H9 (cell line): ENCODE results near the gene CERS5. TPM values are rescaled to one million over a fixed set of nuclear protein-coding genes. Genes with fewer than 3 reads are reported as not detected.

Experiments
- DNase-seq: peaks from one replicate; pipeline ENCODE4 v3.0.0-alpha.2; 2017
- H2AFZ ChIP-seq: one replicate; pipeline ENCODE4 v1.6.1; 2013; ENCODE audit warnings: mild to moderate bottlenecking, low read length, control low read depth, moderate library complexity
- H2AK5ac ChIP-seq: 2 replicates; pipeline ENCODE4 v1.6.1; 2013; ENCODE audit warnings: low read length, control low read depth, mixed read lengths; ENCODE audit not compliant: insufficient read length
- H2BK120ac ChIP-seq: one replicate; pipeline ENCODE4 v1.6.1; 2013; ENCODE audit warnings: low read depth, mild to moderate bottlenecking, low read length, control low read depth, inconsistent platforms; ENCODE audit not compliant: poor library complexity, severe bottlenecking
- H2BK12ac ChIP-seq: 2 replicates; pipeline ENCODE4 v1.6.1; 2013; ENCODE audit warnings: low read length, control low read depth, mixed read lengths, low read depth; ENCODE audit not compliant: insufficient read length
- H2BK15ac ChIP-seq: 2 replicates; pipeline ENCODE4 v1.6.1; 2013; ENCODE audit warnings: low read depth, low read length, control low read depth
- H2BK20ac ChIP-seq: one replicate; pipeline ENCODE4 v1.6.1; 2013; ENCODE audit warnings: low read depth, mild to moderate bottlenecking, low read length, control low read depth, inconsistent platforms; ENCODE audit not compliant: poor library complexity, severe bottlenecking
- H2BK5ac ChIP-seq: 2 replicates; pipeline ENCODE4 v1.6.1; 2013; ENCODE audit warnings: low read length, control low read depth, mixed read lengths; ENCODE audit not compliant: insufficient read length
- H3K14ac ChIP-seq: 2 replicates; pipeline ENCODE4 v1.6.1; 2013; ENCODE audit warnings: low read length, control low read depth; ENCODE audit not compliant: insufficient read depth
- H3K18ac ChIP-seq: 2 replicates; pipeline ENCODE4 v1.6.1; 2013; ENCODE audit warnings: low read depth, mild to moderate bottlenecking, mixed read lengths, low read length, control low read depth; ENCODE audit not compliant: insufficient read length
- H3K23ac ChIP-seq: 2 replicates; pipeline ENCODE4 v1.6.1; 2013; ENCODE audit warnings: low read length, control low read depth, mixed read lengths, low read depth; ENCODE audit not compliant: insufficient read length
- H3K23me2 ChIP-seq: 2 replicates; pipeline ENCODE4 v1.6.1; 2013; ENCODE audit warnings: low read depth, mild to moderate bottlenecking, mixed read lengths, low read length, control low read depth; ENCODE audit not compliant: insufficient read length, poor library complexity, severe bottlenecking
- H3K27ac ChIP-seq: 2 replicates; pipeline ENCODE4 v1.5.1; 2013; ENCODE audit warnings: low read length, control low read depth, mixed read lengths, low read depth; ENCODE audit not compliant: insufficient read length
- H3K27me3 ChIP-seq: 2 replicates; pipeline ENCODE4 v1.6.1; 2013; ENCODE audit warnings: low read length, control low read depth, inconsistent platforms; ENCODE audit not compliant: insufficient read depth
- H3K4ac ChIP-seq: 2 replicates; pipeline ENCODE4 v1.6.1; 2013; ENCODE audit warnings: low read depth, mild to moderate bottlenecking, control low read depth, inconsistent platforms, low read length, moderate library complexity
- H3K4me1 ChIP-seq: 2 replicates; pipeline ENCODE4 v1.6.1; 2013; ENCODE audit warnings: low read length, control low read depth, inconsistent platforms; ENCODE audit not compliant: insufficient read depth
- H3K4me2 ChIP-seq: 2 replicates; pipeline ENCODE4 v1.6.1; 2013; ENCODE audit warnings: low read length, control low read depth, mixed read lengths; ENCODE audit not compliant: insufficient read length, insufficient read depth
- H3K56ac ChIP-seq: 2 replicates; pipeline ENCODE4 v1.6.1; 2013; ENCODE audit warnings: low read depth, mild to moderate bottlenecking, mixed read lengths, low read length, control low read depth; ENCODE audit not compliant: insufficient read length
- H3K79me1 ChIP-seq: 2 replicates; pipeline ENCODE4 v1.6.1; 2013; ENCODE audit warnings: low read depth, mild to moderate bottlenecking, moderate library complexity, low read length, control low read depth, inconsistent platforms; ENCODE audit not compliant: insufficient read depth, poor library complexity, severe bottlenecking
- H3K79me2 ChIP-seq: 2 replicates; pipeline ENCODE4 v1.6.1; 2013; ENCODE audit warnings: low read length, control low read depth, inconsistent platforms; ENCODE audit not compliant: insufficient read depth
- H3K9ac ChIP-seq: 2 replicates; pipeline ENCODE4 v1.6.1; 2013; ENCODE audit warnings: low read length, control low read depth, mixed read lengths; ENCODE audit not compliant: insufficient read length; ENCODE audit errors: extremely low read depth
- H3K9me3 ChIP-seq: one replicate; pipeline ENCODE4 v1.6.1; 2013; ENCODE audit warnings: low read depth, low read length, inconsistent platforms; ENCODE audit not compliant: control insufficient read depth
- H3T11ph ChIP-seq: one replicate; pipeline ENCODE4 v1.6.1; 2013; ENCODE audit warnings: mild to moderate bottlenecking, low read length, control low read depth, inconsistent platforms
- H4K20me1 ChIP-seq: one replicate; pipeline ENCODE4 v1.6.1; 2013; ENCODE audit not compliant: control insufficient read depth, insufficient read length, insufficient read depth
- H4K5ac ChIP-seq: 2 replicates; pipeline ENCODE4 v1.6.1; 2013; ENCODE audit warnings: low read depth, mild to moderate bottlenecking, mixed read lengths, low read length, control low read depth; ENCODE audit not compliant: insufficient read length
- H4K8ac ChIP-seq: replicated peaks from 2 replicates; pipeline ENCODE4 v1.6.1; 2013; ENCODE audit warnings: low read length, control low read depth, mixed read lengths, low read depth; ENCODE audit not compliant: insufficient read length
- H4K91ac ChIP-seq: 2 replicates; pipeline ENCODE4 v1.6.1; 2013; ENCODE audit warnings: low read depth, mild to moderate bottlenecking, moderate library complexity, mixed read lengths, low read length, control low read depth; ENCODE audit not compliant: insufficient read length
- H3K27ac Mint-ChIP-seq, 3 experiments: 2 replicates in 2 of 3; 3 replicates in 1 of 3; pipeline ENCODE4 v1.8.0; 2020 to 2021; ENCODE audit warnings: mixed read lengths in 3 of 3, mild to moderate bottlenecking in 1 of 3, moderate library complexity in 1 of 3
- H3K27me3 Mint-ChIP-seq: 2 replicates; pipeline ENCODE4 v1.8.0; 2021; ENCODE audit warnings: low read depth, mild to moderate bottlenecking, moderate library complexity, mixed read lengths
- H3K36me3 Mint-ChIP-seq, 3 experiments: 2 replicates in 2 of 3; 3 replicates in 1 of 3; pipeline ENCODE4 v1.8.0; 2020 to 2021; ENCODE audit warnings: low read depth in 3 of 3, mixed read lengths in 3 of 3; ENCODE audit not compliant: insufficient read depth in 1 of 3
- H3K4me1 Mint-ChIP-seq, 2 experiments: 2 replicates each; pipeline ENCODE4 v1.8.0; 2020; ENCODE audit warnings: mixed read lengths in 2 of 2
- H3K4me3 Mint-ChIP-seq, 2 experiments: 2 replicates in 1 of 2; 3 replicates in 1 of 2; pipeline ENCODE4 v1.8.0; 2020 to 2021; ENCODE audit warnings: mild to moderate bottlenecking in 2 of 2, mixed read lengths in 2 of 2, moderate library complexity in 1 of 2
- H3K9me3 Mint-ChIP-seq, 2 experiments: 2 replicates in 1 of 2; 3 replicates in 1 of 2; pipeline ENCODE4 v1.8.0; 2020; ENCODE audit warnings: mild to moderate bottlenecking in 2 of 2, mixed read lengths in 2 of 2, moderate library complexity in 1 of 2
- WGBS: extraction: QIAGEN DNeasy Blood & Tissue Kit; methylation state at CpG from one replicate; pipeline ENCODE4 v1.1.7; 2013; ENCODE audit warnings: missing lambda C conversion rate, low lambda C conversion rate, mixed read lengths; ENCODE audit not compliant: insufficient read length; ENCODE audit errors: extremely low coverage; 5-methylcytosine and 5-hydroxymethylcytosine counted together
- total RNA-seq: library from RNA; stranded (reverse); gene quantifications from 2 replicates; pipeline ENCODE4 v1.2.1, GENCODE V29; 2021
- TF ChIP-seq, protein P1 (sequence below): fragments of 200-600 bp; sonication (generic); conservative IDR thresholded peaks from 3 replicates; pipeline ENCODE4 v1.8.0; 2021; ENCODE audit warnings: antibody characterized with exemption, mild to moderate bottlenecking

Gene CERS5
- total RNA-seq, 1 experiment from 2014 or later: 68.8 TPM

DNA sequence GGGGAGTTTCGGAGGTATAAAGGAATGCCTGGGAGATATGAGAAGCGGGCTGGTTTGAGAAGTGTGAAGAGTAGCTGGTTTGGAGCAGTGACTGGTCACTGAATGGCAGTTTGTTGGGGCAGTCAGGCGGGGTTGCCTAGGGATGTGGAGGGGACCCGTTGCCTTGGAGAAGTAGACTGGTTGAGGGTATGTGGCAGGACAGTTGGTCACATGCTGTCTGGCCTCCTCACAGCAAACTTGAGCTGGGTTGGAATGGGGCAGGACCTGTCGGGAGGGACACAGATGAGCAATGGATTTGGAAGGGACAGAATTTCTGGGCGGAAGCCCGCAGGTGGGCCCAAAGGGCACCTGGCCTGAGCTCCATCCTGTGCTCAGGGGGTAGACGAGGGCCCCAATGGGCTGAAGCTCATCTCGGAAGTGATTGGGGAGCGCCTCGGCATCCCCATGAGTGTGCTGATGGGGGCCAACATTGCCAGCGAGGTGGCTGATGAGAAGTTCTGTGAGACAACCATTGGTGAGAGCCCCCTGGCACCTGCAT is 61.2 kb downstream of the CERS5 start:
- DNase-seq: no peak
- Histone ChIP-seq H4K20me1 (no peaks in the 10 kb centered on the region), H3K23me2 (no peaks in the 10 kb centered on the region), H4K91ac (no peak overlapping the region), H3K79me1 (no peaks in the 10 kb centered on the region), H2AFZ (no peak overlapping the region), H3K27ac (no peak overlapping the region), H2AK5ac (no peak overlapping the region), H3K9me3 (no peaks in the 10 kb centered on the region), H3K4me2 (no peak overlapping the region), H3K56ac (no peak overlapping the region), H3K18ac (no peak overlapping the region), H2BK15ac (no peak overlapping the region), H3K79me2 (no peaks in the 10 kb centered on the region), H3K14ac (no peak overlapping the region), H3K9ac (no peak overlapping the region), H3K4ac (no peak overlapping the region), H3K27me3 (no peaks in the 10 kb centered on the region), H3K23ac (no peak overlapping the region), H3K4me1 (peaks cover 10% of the 10 kb centered on the region; the same call in 1 of the 2 replicates), H4K8ac (no peak overlapping the region), H2BK20ac (no peak overlapping the region), H3T11ph (no peak overlapping the region), H4K5ac (no peak overlapping the region), H2BK5ac (no peak overlapping the region), H2BK12ac (no peak overlapping the region), H2BK120ac (no peak overlapping the region)
- peaks cover 2 to 11% (median 7%) of the 10 kb centered on the region in 3 experiments; a peak in 4 of 7 replicates for H3K36me3 Mint-ChIP-seq
- peak overlapping the region in 1 of 3 experiments; percentile 24; a peak in 1 of 7 replicates for H3K27ac Mint-ChIP-seq
- peaks cover 35 to 46% of the 10 kb centered on the region in 2 experiments for H3K4me1 Mint-ChIP-seq
- H3K9me3 Mint-ChIP-seq: no peaks in the 10 kb centered on the region
- no CpG with 5 or more reads among the region's 12 CpGs for WGBS
- H3K4me3 Mint-ChIP-seq: 0 out of 5 replicates have a peak overlapping the region, but pooled peaks of 1 of the 2 experiments have one; percentile 3
- H3K27me3 Mint-ChIP-seq: peaks cover 4% of the 10 kb centered on the region
- TF ChIP-seq, protein P1, sequence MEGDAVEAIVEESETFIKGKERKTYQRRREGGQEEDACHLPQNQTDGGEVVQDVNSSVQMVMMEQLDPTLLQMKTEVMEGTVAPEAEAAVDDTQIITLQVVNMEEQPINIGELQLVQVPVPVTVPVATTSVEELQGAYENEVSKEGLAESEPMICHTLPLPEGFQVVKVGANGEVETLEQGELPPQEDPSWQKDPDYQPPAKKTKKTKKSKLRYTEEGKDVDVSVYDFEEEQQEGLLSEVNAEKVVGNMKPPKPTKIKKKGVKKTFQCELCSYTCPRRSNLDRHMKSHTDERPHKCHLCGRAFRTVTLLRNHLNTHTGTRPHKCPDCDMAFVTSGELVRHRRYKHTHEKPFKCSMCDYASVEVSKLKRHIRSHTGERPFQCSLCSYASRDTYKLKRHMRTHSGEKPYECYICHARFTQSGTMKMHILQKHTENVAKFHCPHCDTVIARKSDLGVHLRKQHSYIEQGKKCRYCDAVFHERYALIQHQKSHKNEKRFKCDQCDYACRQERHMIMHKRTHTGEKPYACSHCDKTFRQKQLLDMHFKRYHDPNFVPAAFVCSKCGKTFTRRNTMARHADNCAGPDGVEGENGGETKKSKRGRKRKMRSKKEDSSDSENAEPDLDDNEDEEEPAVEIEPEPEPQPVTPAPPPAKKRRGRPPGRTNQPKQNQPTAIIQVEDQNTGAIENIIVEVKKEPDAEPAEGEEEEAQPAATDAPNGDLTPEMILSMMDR: no peak
